Renal cortex interstitium (tissue), 11 donors: ENCODE data around the gene ITPRIPL2. TPM values are rescaled to one million over a fixed set of nuclear protein-coding genes. Genes with fewer than 3 reads are reported as not detected.
A peak's percentile ranks its signal among the peaks of the same experiment; 100 is the strongest.

ENCODE experiments used
- DNase-seq, 11 donors: peaks; one replicate each; pipeline ENCODE4 v3.0.0-alpha.2; 2013; ENCODE audit warnings: low read depth in 9 of 11, low spot score in 4 of 11; ENCODE audit errors: extremely low read depth in 1 of 11
- polyA plus RNA-seq, 3 donors: library from polyadenylated mRNA; unstranded; fragments of 120-200 nt; gene quantifications; one replicate each; pipeline ENCODE4 v1.2.1, GENCODE V29; 2013; ENCODE audit not compliant: insufficient read length in 3 of 3

Gene ITPRIPL2
- polyA plus RNA-seq, 3 donors: 13.9 to 17.4 (median 14.8) TPM

DNA sequence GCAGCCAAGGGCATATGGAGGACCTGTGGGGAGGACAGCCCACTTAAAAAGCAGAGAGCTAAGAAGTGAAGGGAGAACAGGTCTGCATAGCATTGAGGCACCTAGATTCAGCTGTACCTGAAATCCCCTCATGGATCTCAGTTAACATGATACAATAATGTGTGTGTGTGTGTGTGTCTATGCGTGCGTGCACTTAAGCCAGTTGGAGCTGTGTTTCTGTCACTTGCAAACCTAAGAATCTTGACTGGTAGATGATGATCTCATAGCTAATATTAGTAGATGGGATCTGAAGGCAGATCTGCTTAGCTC is 1.7 kb upstream of the ITPRIPL2 start:
- DNase-seq: no peak

DNA sequence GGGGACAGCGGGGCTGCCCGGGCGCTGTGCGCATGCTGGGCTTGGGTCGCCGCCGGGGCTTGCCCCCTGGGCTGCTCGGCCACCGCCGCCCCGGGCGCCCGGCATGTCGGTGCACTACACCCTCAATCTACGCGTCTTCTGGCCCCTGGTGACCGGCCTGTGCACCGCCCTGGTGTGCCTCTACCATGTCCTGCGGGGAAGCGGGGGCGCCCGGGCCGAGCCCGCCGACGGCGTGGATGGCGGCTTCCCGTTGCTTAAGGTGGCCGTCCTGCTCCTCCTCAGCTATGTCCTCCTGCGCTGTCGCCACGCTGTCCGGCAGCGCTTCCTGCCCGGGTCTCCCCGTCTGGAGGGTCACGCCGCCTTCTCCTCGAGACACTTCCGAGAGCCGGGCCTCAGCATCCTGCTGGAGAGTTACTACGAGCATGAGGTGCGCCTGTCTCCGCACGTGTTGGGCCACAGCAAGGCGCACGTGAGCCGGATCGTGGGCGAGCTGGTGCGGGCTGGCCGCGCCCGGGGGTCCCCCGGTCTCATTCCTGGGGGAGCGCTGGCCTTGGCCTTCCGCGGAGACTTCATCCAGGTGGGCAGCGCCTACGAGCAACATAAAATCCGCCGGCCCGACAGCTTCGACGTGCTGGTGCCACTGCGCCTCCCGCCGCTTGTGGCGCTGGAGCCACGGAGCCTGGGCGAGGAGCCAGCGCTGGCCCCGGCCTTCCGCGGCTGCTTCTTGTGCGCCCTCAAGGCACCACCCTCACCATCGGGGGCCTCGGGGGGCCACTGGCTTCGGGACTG is 789 bp downstream of the ITPRIPL2 start:
- DNase-seq: peak in 1 of 11 donors; percentile 46

GRCh38 chr16:19115148-19116021 is 1.6 kb downstream of the ITPRIPL2 start:
- DNase-seq: no peak

DNA sequence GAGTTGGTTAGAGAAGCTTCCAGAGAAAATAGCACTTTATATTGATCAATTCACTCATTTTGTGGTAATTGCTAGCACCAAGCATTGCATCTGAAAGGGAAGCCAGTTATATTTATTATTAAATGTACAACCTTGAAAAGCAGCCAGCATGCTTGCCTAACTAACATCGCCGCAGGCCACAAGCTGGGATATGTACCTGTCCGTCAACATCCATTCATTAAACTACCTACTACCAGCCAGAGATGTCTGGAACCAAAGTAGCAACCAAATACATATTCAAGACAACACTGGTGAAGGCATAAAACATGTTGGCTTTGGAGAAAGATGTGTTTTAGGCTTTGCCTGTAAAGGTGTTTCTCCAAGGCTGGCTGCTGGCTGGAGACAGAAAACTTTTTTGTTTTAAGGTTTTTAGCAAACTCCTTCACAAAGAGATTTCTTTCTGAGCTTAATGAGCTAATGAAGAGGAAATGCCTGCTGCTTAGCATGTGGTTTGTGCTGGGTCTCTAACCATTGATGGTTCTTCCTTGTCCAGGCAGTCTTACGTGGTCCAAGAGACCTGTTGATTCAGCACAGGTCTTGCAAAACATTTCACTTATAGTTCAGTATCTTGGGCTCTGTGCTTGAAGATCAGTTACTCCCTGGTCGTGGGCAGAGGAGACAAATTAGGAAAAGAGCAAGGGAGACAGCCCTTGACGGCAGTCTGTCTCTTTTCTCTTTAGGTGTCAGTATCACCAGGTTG is 3.1 kb downstream of the ITPRIPL2 start:
- DNase-seq: no peak

GRCh38 chr16:19118938-19119431 is 5.2 kb downstream of the ITPRIPL2 start:
- no peak for DNase-seq

GRCh38 chr16:19119564-19119963 is 5.8 kb downstream of the ITPRIPL2 start:
- no peak for DNase-seq

GRCh38 chr16:19123535-19124178 is 9.9 kb downstream of the ITPRIPL2 start:
- no peak for DNase-seq

DNA sequence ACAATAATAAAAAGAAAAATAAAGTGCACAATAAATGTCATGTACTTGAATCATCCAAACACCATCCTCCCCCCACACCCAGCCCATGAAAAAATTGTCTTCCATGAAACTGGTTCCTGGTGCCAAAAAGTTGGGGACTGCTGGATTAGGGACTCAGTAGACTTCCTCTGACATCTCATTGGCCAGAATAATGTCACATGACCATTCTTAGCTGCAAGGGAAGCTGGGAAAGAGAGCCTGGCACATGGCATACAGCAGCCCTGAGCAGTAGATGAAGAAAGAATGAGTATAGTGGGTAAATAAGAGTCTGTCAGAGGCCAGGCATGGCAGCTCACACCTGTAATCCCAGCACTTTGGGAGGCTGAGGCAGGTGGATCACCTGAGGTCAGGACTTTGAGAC is 12.5 kb downstream of the ITPRIPL2 start:
- DNase-seq: no peak

- no peak for DNase-seq
These were observed 13.4 kb downstream of the ITPRIPL2 start for GRCh38 chr16:19127205-19127604.

- DNase-seq: no peak
These were observed 13.9 kb downstream of the ITPRIPL2 start for GRCh38 chr16:19127674-19128131.

GRCh38 chr16:19128454-19129200 is 14.9 kb downstream of the ITPRIPL2 start:
- DNase-seq: no peak

- no peak for DNase-seq
These were observed 16.6 kb downstream of the ITPRIPL2 start for GRCh38 chr16:19130385-19130784.

DNA sequence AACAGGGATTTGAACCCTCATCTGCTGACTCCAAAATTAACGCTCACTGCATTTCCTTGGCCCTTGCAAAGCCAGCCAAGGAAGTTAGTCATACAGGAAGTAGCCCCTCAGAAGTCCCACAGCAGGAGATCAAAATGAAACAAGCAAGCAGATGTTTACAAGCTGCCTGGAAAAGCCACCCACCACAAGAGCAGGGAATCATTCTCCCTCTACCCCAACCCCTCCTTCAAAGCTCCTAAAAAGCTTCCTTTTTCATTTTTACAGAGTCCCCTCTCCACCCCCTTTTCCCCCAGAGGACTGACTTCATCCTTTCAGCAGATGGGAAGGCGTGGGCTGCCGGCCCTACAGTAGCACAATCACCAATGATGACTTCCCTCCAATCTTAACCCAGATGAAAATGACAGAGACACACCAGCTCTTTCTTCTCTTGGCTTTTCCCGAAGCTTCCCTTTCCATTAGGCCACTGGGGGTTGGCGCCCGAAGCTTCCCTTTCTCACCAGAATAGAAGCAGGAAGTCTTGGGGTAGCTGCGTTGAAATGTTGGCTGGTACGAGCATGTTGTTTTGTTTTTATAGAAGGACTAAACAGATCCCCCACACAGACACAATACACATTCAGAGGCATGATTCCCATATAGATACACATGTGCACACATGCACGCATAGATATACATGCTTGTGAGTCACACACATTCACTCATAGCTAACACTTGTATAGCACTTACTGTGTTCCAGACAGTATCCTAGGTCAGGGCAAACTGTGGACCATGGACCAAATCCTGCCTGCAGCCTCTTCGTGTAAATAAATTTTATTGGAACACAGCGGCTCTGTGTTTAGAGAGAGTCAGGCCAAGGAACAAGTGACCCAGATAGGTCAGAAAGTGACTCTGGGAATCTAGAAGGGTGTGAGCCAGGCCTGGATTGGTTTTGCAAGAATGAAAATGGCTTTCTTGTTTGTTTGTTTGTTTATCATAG is 17.4 kb downstream of the ITPRIPL2 start:
- peak in 3 of 11 donors; percentile 64 to 75 (median 73) for DNase-seq

DNA sequence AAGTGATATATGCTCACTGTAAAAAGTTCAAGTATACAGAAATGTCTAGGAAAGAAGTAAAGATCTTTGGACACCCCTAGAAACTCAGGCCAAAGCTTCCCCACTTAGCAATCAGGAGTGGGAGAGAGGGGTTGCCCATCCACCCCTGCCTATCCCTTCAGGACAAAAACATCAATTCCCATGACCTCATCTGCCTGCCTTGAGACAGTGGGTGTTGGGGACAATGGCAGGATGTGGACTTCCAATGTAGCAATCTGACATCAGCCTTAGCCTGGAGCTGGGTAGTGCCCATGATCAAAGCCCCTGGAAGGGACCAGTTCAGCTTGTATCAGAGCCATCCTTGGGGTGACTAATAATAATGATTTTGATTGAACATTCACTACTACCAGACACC is 18.1 kb downstream of the ITPRIPL2 start:
- no peak for DNase-seq

DNA sequence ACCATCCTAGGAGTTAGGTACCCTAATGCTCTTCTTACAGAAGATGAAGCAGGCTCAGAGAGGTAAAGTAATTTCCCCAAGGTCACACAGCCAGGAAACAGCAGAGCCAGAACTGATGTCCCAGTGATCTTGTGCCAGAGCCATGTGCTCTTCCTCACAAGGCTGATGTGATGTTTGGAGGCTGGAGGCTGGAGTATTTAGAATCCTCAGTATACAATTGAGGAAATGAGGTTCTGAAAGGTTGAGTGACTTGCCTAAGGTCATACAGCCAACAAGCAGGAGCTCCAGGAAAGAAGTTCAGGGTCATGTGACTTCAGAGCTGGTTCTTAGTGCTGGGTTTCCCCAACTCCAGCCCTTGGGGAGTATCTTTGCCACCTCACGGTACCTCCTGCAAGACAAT is 18.5 kb downstream of the ITPRIPL2 start:
- DNase-seq: no peak

GRCh38 chr16:19132898-19133297 is 19.1 kb downstream of the ITPRIPL2 start:
- DNase-seq: no peak

DNA sequence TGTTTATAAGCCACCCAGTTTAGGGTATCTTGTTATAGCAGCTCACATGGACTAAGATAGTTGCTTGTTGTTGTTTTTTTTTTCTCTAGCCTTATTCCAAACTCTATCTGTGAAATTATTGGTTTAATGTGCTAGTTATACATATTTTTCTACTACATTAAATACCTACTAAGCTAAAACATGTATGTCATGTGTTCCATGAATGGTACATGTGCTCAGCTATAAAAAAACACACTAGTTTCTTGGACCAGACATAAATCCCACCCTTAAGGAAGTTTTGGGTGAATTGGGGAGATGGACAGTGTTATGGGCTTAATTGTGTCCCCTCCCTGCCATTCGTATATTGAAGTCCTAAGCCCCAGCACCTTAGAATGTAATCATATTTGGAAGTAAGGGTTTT is 19.8 kb downstream of the ITPRIPL2 start:
- no peak for DNase-seq
